Omental fat pad (tissue), 4 donors: Measurements from ENCODE around the gene GABRB3. TPM values are rescaled to one million over a fixed set of nuclear protein-coding genes. Genes with fewer than 3 reads are reported as not detected.

Experiments used
- ATAC-seq: fragments of 150-250 bp; one replicate; pipeline ENCODE4 v1.9.1; 2016; ENCODE audit warnings: mild to moderate bottlenecking, moderate library complexity; ENCODE audit not compliant: low FRiP score
- DNase-seq: peaks from one replicate; pipeline ENCODE4 v3.0.0-alpha.2; 2019; ENCODE audit warnings: low spot score
- CTCF ChIP-seq, 3 donors: fragments of 450-650 bp; IDR thresholded peaks; one replicate each; pipeline ENCODE4 v1.5.1; 2016 to 2017; ENCODE audit warnings: antibody characterized with exemption in 3 of 3, mild to moderate bottlenecking in 3 of 3, moderate library complexity in 2 of 3
- total RNA-seq, 4 donors: library from RNA; depleted of rRNA; stranded (reverse); fragments of >200 nt; gene quantifications; one replicate each; pipeline ENCODE4 v1.1.0, GENCODE V29; 2016

GABRB3 gene
- total RNA-seq, 4 donors from 2014 or later, result 0.72 to 1.8 (median 1.2) TPM

GRCh38 chr15:26667222-26667988 lies 105.5 kb downstream of the GABRB3 start:
- no peak for TF ChIP-seq CTCF (IDR thresholded peaks at IDR 0.05)
- ATAC-seq, result no peak
- DNase-seq, result no peak

- TF ChIP-seq CTCF (IDR thresholded peaks at IDR 0.05), result no peak
- DNase-seq (no peak), ATAC-seq (no peak)
Measured at GRCh38 chr15:26665957-26666791, 106.7 kb downstream of the GABRB3 start.

- DNase-seq (no peak), ATAC-seq (no peak)
- no peak for TF ChIP-seq CTCF (IDR thresholded peaks at IDR 0.05)
Measured at GRCh38 chr15:26662283-26662682, 110.6 kb downstream of the GABRB3 start.

GRCh38 chr15:26661748-26662147 lies 111.1 kb downstream of the GABRB3 start:
- no peak for DNase-seq
- no peak for ATAC-seq
- TF ChIP-seq CTCF (IDR thresholded peaks at IDR 0.05), result no peak

- DNase-seq, result no peak
- TF ChIP-seq CTCF (IDR thresholded peaks at IDR 0.05), result no peak
- no peak for ATAC-seq
Measured at GRCh38 chr15:26661107-26661506, 111.8 kb downstream of the GABRB3 start.

GRCh38 chr15:26660241-26660640 lies 112.6 kb downstream of the GABRB3 start:
- no peak for ATAC-seq
- TF ChIP-seq CTCF (IDR thresholded peaks at IDR 0.05), result no peak
- no peak for DNase-seq
